ENCODE data around the gene ATP1B1. TPM values are rescaled to one million over a fixed set of nuclear protein-coding genes. Genes with fewer than 3 reads are reported as not detected.

Gene ATP1B1
- total RNA-seq, 1 donor from 2014 or later, result 173 TPM

DNA sequence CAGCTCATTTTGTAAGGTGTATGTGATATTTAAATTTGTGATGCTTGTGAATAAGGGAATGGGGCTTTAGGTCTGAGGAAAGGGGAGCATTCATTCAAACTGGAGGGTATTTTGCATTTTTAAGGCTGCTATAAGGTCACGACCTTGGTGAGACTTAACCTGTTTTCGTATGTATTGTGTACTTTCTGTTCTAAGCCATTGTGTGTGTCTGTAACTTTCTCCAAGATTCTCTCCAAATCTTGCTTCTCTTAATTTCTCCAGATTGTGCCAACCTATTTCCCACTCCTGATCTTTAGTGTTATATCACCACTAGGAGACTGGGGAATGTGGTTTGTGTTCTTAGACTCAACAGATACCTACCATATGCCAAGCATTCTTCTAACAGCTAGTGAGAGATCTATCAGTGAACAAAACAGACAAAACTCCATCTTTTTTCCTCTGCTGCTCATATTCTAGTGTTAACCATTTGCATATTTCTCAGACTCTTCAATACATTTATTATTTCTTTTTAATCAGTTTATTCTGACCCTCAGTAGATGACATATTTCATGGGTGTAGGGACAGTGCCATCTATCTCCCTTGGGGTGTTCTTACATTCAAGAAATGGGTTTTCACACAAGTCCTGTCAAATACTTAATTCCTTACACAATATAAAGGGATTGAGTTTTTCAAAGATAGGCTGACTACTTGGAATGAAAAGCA lies 27.5 kb downstream of the ATP1B1 start:
- H3K27me3 ChIP-seq (ENCODE audit: low read depth), result no peaks in the 10 kb centered on the region
- ATAC-seq (peak in 1 of 2 donors; percentile 46), DNase-seq (no peak)
- no peaks in the 10 kb centered on the region for H3K9me3 ChIP-seq
- TF ChIP-seq, protein P1, sequence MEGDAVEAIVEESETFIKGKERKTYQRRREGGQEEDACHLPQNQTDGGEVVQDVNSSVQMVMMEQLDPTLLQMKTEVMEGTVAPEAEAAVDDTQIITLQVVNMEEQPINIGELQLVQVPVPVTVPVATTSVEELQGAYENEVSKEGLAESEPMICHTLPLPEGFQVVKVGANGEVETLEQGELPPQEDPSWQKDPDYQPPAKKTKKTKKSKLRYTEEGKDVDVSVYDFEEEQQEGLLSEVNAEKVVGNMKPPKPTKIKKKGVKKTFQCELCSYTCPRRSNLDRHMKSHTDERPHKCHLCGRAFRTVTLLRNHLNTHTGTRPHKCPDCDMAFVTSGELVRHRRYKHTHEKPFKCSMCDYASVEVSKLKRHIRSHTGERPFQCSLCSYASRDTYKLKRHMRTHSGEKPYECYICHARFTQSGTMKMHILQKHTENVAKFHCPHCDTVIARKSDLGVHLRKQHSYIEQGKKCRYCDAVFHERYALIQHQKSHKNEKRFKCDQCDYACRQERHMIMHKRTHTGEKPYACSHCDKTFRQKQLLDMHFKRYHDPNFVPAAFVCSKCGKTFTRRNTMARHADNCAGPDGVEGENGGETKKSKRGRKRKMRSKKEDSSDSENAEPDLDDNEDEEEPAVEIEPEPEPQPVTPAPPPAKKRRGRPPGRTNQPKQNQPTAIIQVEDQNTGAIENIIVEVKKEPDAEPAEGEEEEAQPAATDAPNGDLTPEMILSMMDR (IDR thresholded peaks at IDR 0.05), result no peak
- no peak overlapping the region for H3K4me3 ChIP-seq
- H3K4me1 ChIP-seq, result no peaks in the 10 kb centered on the region
- H3K36me3 ChIP-seq, result peaks cover 40% of the 10 kb centered on the region
- intact Hi-C loops (cut with DNase I), result no loop called here
- H3K27ac ChIP-seq, result no peak overlapping the region

DNA sequence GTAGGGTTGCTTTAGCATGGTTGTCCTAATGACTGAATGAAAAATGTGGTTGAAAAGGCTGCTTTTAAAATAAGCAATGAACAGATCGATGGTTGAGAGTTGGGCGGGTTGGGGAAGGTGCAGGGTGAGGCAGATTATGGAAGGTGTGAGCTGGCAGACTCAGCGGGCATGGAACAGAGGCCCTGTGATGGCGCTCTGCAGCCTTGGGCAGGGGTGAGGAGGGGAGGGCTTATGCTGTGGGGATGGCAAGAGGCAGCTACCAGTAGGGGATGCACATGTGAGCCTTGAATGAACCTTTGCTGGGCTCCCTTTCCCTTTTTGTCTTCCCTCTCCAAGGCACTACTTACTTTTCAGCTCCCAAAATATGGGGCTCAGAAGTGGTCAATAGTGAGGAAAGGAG lies 30.9 kb downstream of the ATP1B1 start:
- TF ChIP-seq, protein P1 (IDR thresholded peaks at IDR 0.05), result no peak
- Histone ChIP-seq H3K4me1 (no peaks in the 10 kb centered on the region), H3K4me3 (no peak overlapping the region), H3K27me3 (ENCODE audit: low read depth) (no peaks in the 10 kb centered on the region), H3K27ac (no peak overlapping the region), H3K36me3 (peaks cover 6% of the 10 kb centered on the region), H3K9me3 (no peaks in the 10 kb centered on the region)
- intact Hi-C loops (cut with DNase I), result no loop called here
- ATAC-seq, result peak in 1 of 2 donors; percentile 32
- no peak for DNase-seq

DNA sequence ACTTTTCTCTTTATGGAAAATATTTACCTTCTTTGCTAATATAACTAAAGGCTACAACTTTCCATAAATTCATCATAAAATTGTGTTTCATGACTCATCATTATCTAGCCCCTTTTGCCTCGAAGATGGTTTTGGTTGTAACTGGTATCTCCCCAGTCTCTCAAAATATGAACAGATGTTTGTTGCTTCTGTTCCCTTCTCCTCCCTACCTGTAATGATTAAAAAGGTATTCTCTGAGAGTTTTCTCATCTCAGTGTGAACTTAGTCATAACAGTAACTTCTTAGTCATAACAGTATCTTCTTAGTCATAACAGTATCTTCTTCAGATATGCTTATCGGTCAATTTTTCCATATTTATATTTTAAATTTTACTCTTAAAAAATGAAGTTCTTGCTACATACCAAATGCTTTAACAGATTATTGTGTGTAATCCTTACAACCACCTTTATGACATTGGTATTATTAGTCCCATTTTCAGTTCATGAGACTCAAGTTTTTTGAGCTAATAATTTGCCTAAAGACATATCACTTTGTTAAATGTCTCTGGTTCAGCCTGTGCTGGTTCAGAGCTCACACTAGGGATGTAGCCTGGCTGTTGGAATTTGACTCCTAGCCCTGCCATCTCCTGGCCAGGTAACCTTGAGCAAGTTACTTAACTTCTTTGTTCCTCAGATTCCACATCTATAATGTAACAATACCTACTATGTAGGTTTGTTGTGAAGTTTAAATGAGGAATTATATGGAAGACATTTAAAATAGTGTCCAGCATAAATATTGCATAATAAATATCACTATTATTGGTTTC lies 32.6 kb downstream of the ATP1B1 start:
- no peaks in the 10 kb centered on the region for H3K27me3 ChIP-seq (ENCODE audit: low read depth)
- no peaks in the 10 kb centered on the region for H3K36me3 ChIP-seq
- ATAC-seq (no peak), DNase-seq (no peak)
- H3K4me3 ChIP-seq, result no peak overlapping the region
- H3K27ac ChIP-seq, result no peak overlapping the region
- no peaks in the 10 kb centered on the region for H3K9me3 ChIP-seq
- TF ChIP-seq, protein P1 (IDR thresholded peaks at IDR 0.05), result no peak
- intact Hi-C loops (cut with DNase I), result no loop called here
- H3K4me1 ChIP-seq, result no peaks in the 10 kb centered on the region

DNA sequence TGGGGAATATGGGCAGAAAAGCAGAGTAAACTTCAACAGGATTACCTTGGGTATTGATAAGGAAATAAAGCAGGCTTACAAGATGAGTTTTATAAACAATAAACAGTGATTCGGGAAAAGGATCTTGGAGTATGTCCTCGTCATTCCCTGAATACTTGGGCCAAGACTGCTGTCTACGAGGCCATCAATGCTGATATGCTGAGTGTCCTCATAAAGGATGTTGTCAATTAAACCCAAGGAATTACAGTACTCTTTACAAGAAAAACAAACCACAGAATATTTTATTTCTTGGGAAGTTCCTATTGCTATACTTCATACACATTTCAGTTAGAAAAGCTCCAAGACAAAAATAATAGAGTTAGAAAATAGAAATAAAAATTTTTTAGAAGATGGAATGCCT lies 34.9 kb downstream of the ATP1B1 start:
- Histone ChIP-seq H3K36me3 (no peaks in the 10 kb centered on the region), H3K27ac (no peak overlapping the region), H3K4me3 (no peak overlapping the region), H3K4me1 (no peaks in the 10 kb centered on the region), H3K27me3 (ENCODE audit: low read depth) (no peaks in the 10 kb centered on the region), H3K9me3 (no peaks in the 10 kb centered on the region)
- ATAC-seq, result no peak
- TF ChIP-seq, protein P1 (IDR thresholded peaks at IDR 0.05), result no peak
- DNase-seq, result no peak
- intact Hi-C loops (cut with DNase I), result no loop called here

DNA sequence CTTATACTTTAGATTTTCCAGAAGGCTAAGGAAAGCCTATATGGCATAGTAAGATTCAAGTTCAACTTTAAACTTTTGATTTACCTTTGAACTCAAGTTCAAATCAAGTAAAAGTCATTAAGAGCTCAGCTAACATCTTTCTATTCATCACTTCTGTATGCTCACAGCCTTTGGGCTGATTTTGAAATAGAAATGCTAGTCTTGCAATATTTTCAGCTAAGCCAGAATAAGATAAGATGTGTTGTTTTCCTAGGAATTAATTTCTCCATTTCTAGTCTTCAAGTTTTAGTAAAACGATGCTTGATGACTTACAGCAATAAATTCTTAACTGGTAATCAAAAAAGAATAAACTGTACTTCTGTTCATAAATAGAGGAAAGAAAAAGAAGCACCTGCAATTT lies 35.6 kb downstream of the ATP1B1 start:
- no peaks in the 10 kb centered on the region for H3K9me3 ChIP-seq
- no peaks in the 10 kb centered on the region for H3K4me1 ChIP-seq
- DNase-seq (no peak), ATAC-seq (no peak)
- H3K36me3 ChIP-seq, result no peaks in the 10 kb centered on the region
- H3K27ac ChIP-seq, result no peak overlapping the region
- H3K27me3 ChIP-seq (ENCODE audit: low read depth), result no peaks in the 10 kb centered on the region
- TF ChIP-seq, protein P1 (IDR thresholded peaks at IDR 0.05), result no peak
- intact Hi-C loops (cut with DNase I), result no loop called here
- no peak overlapping the region for H3K4me3 ChIP-seq

Data from lower lobe of right lung (tissue), 2 donors.